Loucy (cell line): ENCODE data around the gene DENND4A.

ENCODE experiments used
- H2AFZ ChIP-seq: fragments of 200-600 bp; sonication (generic); 2 replicates; pipeline ENCODE4 v1.6.0; 2016; ENCODE audit warnings: antibody characterized with exemption, mild to moderate bottlenecking, low read length, moderate library complexity
- H3F3A ChIP-seq: fragments of 200-600 bp; 2 replicates; pipeline ENCODE4 v1.6.0; 2016; ENCODE audit warnings: antibody characterized with exemption, low read depth, mild to moderate bottlenecking
- H3K27me3 ChIP-seq: fragments of 200-600 bp; sonication (generic); 2 replicates; pipeline ENCODE4 v1.6.1; 2014; ENCODE audit warnings: low read length, mild to moderate bottlenecking; ENCODE audit not compliant: insufficient read depth, poor library complexity, severe bottlenecking
- H3K36me3 ChIP-seq: fragments of 200-600 bp; sonication (generic); 2 replicates; pipeline ENCODE4 v1.6.1; 2016; ENCODE audit warnings: low read length; ENCODE audit not compliant: insufficient read depth
- H3K4me1 ChIP-seq: fragments of 200-600 bp; sonication (generic); 2 replicates; pipeline ENCODE4 v1.5.1; 2014; ENCODE audit warnings: low read length, mild to moderate bottlenecking; ENCODE audit not compliant: insufficient read depth, poor library complexity, severe bottlenecking
- H3K4me2 ChIP-seq: fragments of 200-600 bp; sonication (generic); 2 replicates; pipeline ENCODE4 v1.6.0; 2014; ENCODE audit warnings: antibody characterized with exemption, low read length, low read depth, mild to moderate bottlenecking; ENCODE audit not compliant: poor library complexity, severe bottlenecking
- H3K4me3 ChIP-seq: fragments of 200-600 bp; sonication (generic); 2 replicates; pipeline ENCODE4 v1.5.1; 2014; ENCODE audit warnings: low read length, mild to moderate bottlenecking, mixed read lengths; ENCODE audit not compliant: poor library complexity, severe bottlenecking
- H3K79me2 ChIP-seq: fragments of 200-600 bp; sonication (generic); 2 replicates; pipeline ENCODE4 v1.6.1; 2014; ENCODE audit warnings: low read length; ENCODE audit not compliant: insufficient read depth
- H3K9ac ChIP-seq: fragments of 200-600 bp; sonication (generic); 2 replicates; pipeline ENCODE4 v1.6.0; 2014; ENCODE audit warnings: mild to moderate bottlenecking, low read depth, low read length, moderate library complexity; ENCODE audit not compliant: poor library complexity, severe bottlenecking
- H3K9me2 ChIP-seq: fragments of 200-600 bp; sonication (generic); replicated peaks from 2 replicates; pipeline ENCODE4 v1.6.1; 2016; ENCODE audit warnings: low read depth, low read length, mixed read lengths
- H3K9me3 ChIP-seq: fragments of 200-600 bp; sonication (generic); 2 replicates; pipeline ENCODE4 v1.6.1; 2014; ENCODE audit warnings: mild to moderate bottlenecking, antibody characterized with exemption, low read length, low read depth; ENCODE audit not compliant: insufficient read depth
- H4K20me1 ChIP-seq: fragments of 200-600 bp; sonication (generic); 2 replicates; pipeline ENCODE4 v1.6.0; 2014; ENCODE audit warnings: antibody characterized with exemption, low read length, mild to moderate bottlenecking; ENCODE audit not compliant: insufficient read depth, poor library complexity, severe bottlenecking
- EZH2phosphoT487 ChIP-seq: fragments of 200-600 bp; IDR thresholded peaks from 2 replicates; pipeline ENCODE4 v1.6.1; 2018; ENCODE audit warnings: antibody characterized with exemption, mild to moderate bottlenecking, moderate library complexity, borderline replicate concordance
- TF ChIP-seq, protein P1 (sequence below): fragments of 200-600 bp; sonication (generic); conservative IDR thresholded peaks from 2 replicates; pipeline ENCODE4 v1.5.1; 2014; ENCODE audit warnings: mild to moderate bottlenecking, antibody characterized with exemption, low read length

DENND4A gene

DNA sequence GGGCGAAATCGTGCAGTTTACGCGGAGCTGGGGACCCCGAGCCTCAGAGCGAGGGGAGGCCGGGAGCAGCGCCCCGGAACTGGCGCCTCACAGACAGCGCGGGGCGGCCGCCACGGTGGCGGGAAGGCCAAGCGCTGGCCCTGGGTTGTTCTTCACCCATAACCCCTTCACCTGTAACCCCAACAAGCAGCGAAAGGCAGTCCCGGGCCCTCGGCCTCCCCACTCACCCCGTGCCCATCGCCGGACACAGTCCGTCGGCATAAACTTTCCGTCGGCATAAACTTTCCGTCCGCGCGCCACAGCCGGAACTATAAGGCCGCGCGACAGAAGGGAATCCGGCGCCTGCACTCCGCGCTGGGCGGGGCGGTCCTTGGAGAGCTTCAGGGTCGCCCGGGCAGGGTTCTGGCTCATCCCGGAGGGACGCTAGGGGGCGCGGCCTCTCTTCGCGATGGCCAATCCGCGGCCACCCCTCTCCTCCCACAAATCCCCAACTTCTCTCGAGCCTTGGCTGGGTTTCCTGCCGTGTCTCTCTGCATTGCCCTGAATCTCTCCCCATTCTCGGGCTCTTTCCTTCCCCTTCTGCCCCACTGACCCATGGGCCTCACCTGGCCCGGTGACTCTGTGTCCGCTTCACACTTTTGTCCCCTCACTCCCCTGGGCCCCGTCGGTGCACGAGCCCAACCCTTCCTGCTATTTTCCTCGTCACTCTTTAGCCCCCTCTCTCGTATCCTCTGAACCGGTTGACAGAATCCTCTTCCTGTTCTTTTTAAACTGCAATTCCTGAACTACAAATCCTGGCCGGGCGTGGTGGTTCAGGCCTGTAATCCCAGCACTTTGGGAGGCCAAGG is 181.0 kb downstream of the DENND4A start, which contains the start of gene INTS14:
Gene INTS14, minus strand, starts transcription at position 261 of the 848 bp plus-strand sequence. CDS start 3,751 bp downstream, outside the sequence.
- Histone ChIP-seq H2AFZ (peak within 1 kb of the TSS; percentile 94), H3K4me3 (peak within 1 kb of the TSS; percentile 98), H3F3A (no peaks in the 10 kb centered on the region), H3K27me3 (no peaks in the 10 kb centered on the region), H3K4me2 (peak within 1 kb of the TSS; percentile 96), H3K4me1 (peaks cover 54% of the 10 kb centered on the region), H3K9me3 (no peaks in the 10 kb centered on the region), H3K36me3 (no peaks in the 10 kb centered on the region), H4K20me1 (no peaks in the 10 kb centered on the region), H3K79me2 (peaks cover 59% of the 10 kb centered on the region), H3K9ac (peak within 1 kb of the TSS; percentile 97), H3K9me2 (no peaks in the 10 kb centered on the region)
- TF ChIP-seq EZH2phosphoT487 = no peak
- TF ChIP-seq, protein P1, sequence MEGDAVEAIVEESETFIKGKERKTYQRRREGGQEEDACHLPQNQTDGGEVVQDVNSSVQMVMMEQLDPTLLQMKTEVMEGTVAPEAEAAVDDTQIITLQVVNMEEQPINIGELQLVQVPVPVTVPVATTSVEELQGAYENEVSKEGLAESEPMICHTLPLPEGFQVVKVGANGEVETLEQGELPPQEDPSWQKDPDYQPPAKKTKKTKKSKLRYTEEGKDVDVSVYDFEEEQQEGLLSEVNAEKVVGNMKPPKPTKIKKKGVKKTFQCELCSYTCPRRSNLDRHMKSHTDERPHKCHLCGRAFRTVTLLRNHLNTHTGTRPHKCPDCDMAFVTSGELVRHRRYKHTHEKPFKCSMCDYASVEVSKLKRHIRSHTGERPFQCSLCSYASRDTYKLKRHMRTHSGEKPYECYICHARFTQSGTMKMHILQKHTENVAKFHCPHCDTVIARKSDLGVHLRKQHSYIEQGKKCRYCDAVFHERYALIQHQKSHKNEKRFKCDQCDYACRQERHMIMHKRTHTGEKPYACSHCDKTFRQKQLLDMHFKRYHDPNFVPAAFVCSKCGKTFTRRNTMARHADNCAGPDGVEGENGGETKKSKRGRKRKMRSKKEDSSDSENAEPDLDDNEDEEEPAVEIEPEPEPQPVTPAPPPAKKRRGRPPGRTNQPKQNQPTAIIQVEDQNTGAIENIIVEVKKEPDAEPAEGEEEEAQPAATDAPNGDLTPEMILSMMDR = peak; percentile 56
